NCI-H2029 (cell line): ENCODE data around the gene SMIM1.
"Not testable (repeated sequence)": the region's sequence is repeated elsewhere in the genome, so short reads cannot be mapped to it uniquely, and the experiment has no call there.

Experiments
- DNase-seq: peaks from one replicate; lab custom pipeline; 2025; lab: John Stamatoyannopoulos, UW

SMIM1 gene

GRCh38 chr1:3796215-3797061 is 23.9 kb downstream of the SMIM1 start, which contains the start of gene LRRC47:
Gene LRRC47 (minus strand): TSS chr1:3796498. CDS start chr1:3796476, 22 bp downstream.
- DNase-seq, result no peak

GRCh38 chr1:3799976-3800685 is 27.6 kb downstream of the SMIM1 start:
- no peak for DNase-seq

GRCh38 chr1:3800795-3801194 is 28.2 kb downstream of the SMIM1 start:
- not testable (repeated sequence) for DNase-seq

GRCh38 chr1:3803905-3804626 is 31.5 kb downstream of the SMIM1 start:
- no peak for DNase-seq

GRCh38 chr1:3804627-3804944 is 32.0 kb downstream of the SMIM1 start:
- not testable (repeated sequence) for DNase-seq

GRCh38 chr1:3805038-3805437 is 32.5 kb downstream of the SMIM1 start:
- DNase-seq, result no peak

- no peak for DNase-seq
Measured at GRCh38 chr1:3807769-3808168, 35.2 kb downstream of the SMIM1 start.

GRCh38 chr1:3809680-3810079 is 37.1 kb downstream of the SMIM1 start:
- DNase-seq, result no peak

- not testable (repeated sequence) for DNase-seq
Measured at GRCh38 chr1:3810149-3810761, 37.7 kb downstream of the SMIM1 start.

- no peak for DNase-seq
Measured at GRCh38 chr1:3811595-3811911, 39.0 kb downstream of the SMIM1 start.

GRCh38 chr1:3814065-3814464 is 41.5 kb downstream of the SMIM1 start:
- no peak for DNase-seq

GRCh38 chr1:3814771-3815561 is 42.4 kb downstream of the SMIM1 start:
- DNase-seq, result no peak

GRCh38 chr1:3816331-3817137 is 44.0 kb downstream of the SMIM1 start:
- no peak for DNase-seq

GRCh38 chr1:3817138-3817740 is 44.7 kb downstream of the SMIM1 start:
- no peak for DNase-seq

- DNase-seq, result no peak
Measured at GRCh38 chr1:3817821-3818597, 45.5 kb downstream of the SMIM1 start.

GRCh38 chr1:3819771-3820200 is 47.2 kb downstream of the SMIM1 start:
- DNase-seq, result no peak

- DNase-seq, result no peak
Measured at GRCh38 chr1:3820316-3820715, 47.8 kb downstream of the SMIM1 start.

- DNase-seq, result no peak
Measured at GRCh38 chr1:3821004-3821403, 48.5 kb downstream of the SMIM1 start.

- DNase-seq, result no peak
Measured at GRCh38 chr1:3821447-3821846, 48.9 kb downstream of the SMIM1 start.
